AG09319 (cell line): ENCODE results near the gene RGS17.
"Not testable (repeated sequence)": the region's sequence is repeated elsewhere in the genome, so short reads cannot be mapped to it uniquely, and the experiment has no call there.

Source experiments
- DNase-seq: peaks from one replicate; pipeline ENCODE4 v3.0.0-alpha.2; 2010; ENCODE audit warnings: low read depth; ENCODE audit errors: extremely low read depth
- TF ChIP-seq, protein P1 (sequence below): IDR thresholded peaks from 2 replicates; pipeline ENCODE4 v1.5.1; 2011; ENCODE audit warnings: low read depth, mild to moderate bottlenecking, inconsistent platforms, low read length, moderate library complexity

RGS17 gene

GRCh38 chr6:153143200-153143599 lies 12.1 kb upstream of the RGS17 start:
- no peak for DNase-seq
- TF ChIP-seq, protein P1, sequence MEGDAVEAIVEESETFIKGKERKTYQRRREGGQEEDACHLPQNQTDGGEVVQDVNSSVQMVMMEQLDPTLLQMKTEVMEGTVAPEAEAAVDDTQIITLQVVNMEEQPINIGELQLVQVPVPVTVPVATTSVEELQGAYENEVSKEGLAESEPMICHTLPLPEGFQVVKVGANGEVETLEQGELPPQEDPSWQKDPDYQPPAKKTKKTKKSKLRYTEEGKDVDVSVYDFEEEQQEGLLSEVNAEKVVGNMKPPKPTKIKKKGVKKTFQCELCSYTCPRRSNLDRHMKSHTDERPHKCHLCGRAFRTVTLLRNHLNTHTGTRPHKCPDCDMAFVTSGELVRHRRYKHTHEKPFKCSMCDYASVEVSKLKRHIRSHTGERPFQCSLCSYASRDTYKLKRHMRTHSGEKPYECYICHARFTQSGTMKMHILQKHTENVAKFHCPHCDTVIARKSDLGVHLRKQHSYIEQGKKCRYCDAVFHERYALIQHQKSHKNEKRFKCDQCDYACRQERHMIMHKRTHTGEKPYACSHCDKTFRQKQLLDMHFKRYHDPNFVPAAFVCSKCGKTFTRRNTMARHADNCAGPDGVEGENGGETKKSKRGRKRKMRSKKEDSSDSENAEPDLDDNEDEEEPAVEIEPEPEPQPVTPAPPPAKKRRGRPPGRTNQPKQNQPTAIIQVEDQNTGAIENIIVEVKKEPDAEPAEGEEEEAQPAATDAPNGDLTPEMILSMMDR = no peak

DNA sequence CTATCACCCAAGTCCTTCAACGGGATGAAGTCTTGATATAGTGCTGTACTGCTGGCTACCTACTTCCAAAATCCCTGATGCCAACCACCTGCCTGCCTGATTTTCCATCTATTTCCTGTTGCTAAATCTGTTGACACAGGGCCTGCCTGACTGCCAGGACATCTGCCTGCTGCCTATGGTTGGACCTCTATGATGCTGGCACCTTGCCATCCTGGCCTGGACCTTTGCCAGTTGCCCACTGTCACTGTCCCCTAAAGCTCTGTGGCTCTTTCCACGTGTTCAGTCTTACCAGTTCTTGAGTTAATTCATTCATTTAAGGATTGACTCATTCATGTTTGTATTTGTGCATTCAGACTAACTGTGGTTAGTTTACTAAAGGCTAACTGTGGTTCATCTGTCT lies 9.2 kb upstream of the RGS17 start:
- no peak for DNase-seq
- TF ChIP-seq, protein P1 = no peak

- TF ChIP-seq, protein P1 = no peak
- DNase-seq = no peak
Observed at GRCh38 chr6:153138930-153139329, 7.8 kb upstream of the RGS17 start.

DNA sequence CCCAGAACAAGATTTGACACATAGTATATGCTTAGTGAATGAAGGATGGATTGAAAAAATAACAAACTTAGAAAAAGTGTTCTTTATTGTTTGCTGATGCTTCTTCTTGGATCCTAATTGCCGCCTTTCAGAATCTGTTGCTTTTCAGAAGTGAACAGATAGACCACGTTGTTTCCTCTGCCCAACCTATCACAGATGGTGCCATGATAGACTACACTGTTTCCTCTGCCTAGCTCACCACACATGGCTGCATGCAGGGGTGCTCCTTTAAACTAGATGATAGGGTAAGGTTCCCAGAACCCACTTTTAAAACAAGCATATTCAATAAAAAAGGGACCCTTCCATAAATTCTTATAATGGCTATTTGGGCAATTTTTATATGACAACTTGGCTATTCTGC lies 4.6 kb upstream of the RGS17 start:
- no peak for DNase-seq
- TF ChIP-seq, protein P1 = no peak

DNA sequence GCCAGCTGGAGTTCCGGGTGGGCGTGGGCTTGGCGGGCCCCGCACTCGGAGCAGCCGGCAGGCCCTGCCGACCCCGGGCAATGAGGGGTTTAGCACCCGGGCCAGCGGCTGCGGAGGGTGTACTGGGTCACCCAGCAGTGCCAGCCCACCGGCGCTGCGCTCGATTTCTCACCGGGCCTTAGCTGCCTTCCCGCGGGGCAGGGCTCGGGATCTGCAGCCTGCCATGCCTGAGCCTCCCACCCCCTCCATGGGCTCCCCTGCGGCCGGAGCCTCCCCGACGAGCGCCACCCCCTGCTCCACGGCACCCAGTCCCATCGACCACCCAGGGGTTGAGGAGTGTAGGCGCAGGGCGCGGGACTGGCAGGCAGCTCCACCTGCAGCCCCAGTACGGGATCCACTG lies 2.6 kb upstream of the RGS17 start:
- not testable (repeated sequence) for DNase-seq

- no peak for DNase-seq
- TF ChIP-seq, protein P1 = no peak
Observed at GRCh38 chr6:153130515-153131036, 506 bp downstream of the RGS17 start.

DNA sequence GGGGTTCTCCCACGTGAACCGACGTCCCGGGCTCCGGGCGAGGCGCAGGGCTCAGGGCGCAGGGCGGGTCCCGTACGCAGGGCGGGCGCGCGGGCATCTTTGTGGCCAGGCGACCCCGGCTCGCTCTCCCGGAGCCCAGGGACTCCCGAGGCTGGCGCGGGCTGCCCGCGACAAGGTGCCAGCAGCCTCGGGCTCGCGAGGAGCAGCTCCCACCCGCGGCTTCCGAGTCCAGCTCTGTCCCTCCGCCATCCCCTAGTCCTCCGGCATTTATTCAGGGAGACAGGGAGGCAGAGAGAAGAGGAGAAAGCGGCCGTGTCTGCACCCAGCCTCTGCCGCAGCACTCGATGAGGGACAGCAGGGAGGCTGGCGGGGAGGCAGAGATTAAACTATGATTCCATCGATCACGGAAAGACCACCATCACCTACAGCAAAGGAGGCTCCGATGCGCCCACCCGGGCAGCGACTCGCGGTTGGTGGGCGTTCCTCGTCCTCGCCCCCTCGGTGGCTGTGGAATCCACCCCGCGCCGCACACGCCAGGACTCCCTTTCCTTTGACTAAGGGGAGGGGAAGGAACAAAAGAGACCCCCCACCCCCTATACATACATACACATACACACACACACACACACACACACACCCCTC lies 1.1 kb downstream of the RGS17 start:
- TF ChIP-seq, protein P1 = no peak

GRCh38 chr6:153126218-153126617 lies 4.9 kb downstream of the RGS17 start:
- TF ChIP-seq, protein P1 = no peak
- DNase-seq = no peak

More for the DNA sequence above, 1.1 kb downstream of the RGS17 start:
- DNase-seq = no peak
